Endothelial cell of umbilical vein (primary cell): Measurements from ENCODE around the gene CORO6.

Experiments
- CTCF ChIP-seq, 2 donors: IDR thresholded peaks; 1 replicate in 1 of 2; 2 replicates in 1 of 2; pipeline ENCODE4 v1.5.1; 2011; ENCODE audit warnings: low read length in 2 of 2, mild to moderate bottlenecking in 2 of 2, moderate library complexity in 2 of 2, control low read depth in 1 of 2, inconsistent platforms in 1 of 2, low read depth in 1 of 2; ENCODE audit not compliant: insufficient read depth in 1 of 2; ENCODE audit errors: extremely low read depth in 1 of 2
- EZH2 ChIP-seq: IDR thresholded peaks from 2 replicates; pipeline ENCODE4 v1.6.1; 2012; ENCODE audit warnings: borderline replicate concordance, low read depth, mild to moderate bottlenecking, moderate library complexity, low read length, inconsistent platforms; ENCODE audit not compliant: severe bottlenecking
- GATA2 ChIP-seq: IDR thresholded peaks from 2 replicates; pipeline ENCODE4 v1.7.0; 2011; ENCODE audit warnings: low read depth, mild to moderate bottlenecking, moderate library complexity, mixed read lengths, low read length; ENCODE audit not compliant: insufficient read length, insufficient read depth
- JUN ChIP-seq: IDR thresholded peaks from 2 replicates; pipeline ENCODE4 v1.6.1; 2011; ENCODE audit warnings: borderline replicate concordance, low read depth; ENCODE audit not compliant: insufficient read length, insufficient read depth
- MAX ChIP-seq: IDR thresholded peaks from 2 replicates; pipeline ENCODE4 v1.6.1; 2011; ENCODE audit not compliant: insufficient read depth, insufficient read length
- MYC ChIP-seq: IDR thresholded peaks from one replicate; pipeline ENCODE4 v1.6.1; 2011; ENCODE audit warnings: mild to moderate bottlenecking, low read depth, low read length
- POLR2A ChIP-seq: IDR thresholded peaks from 2 replicates; pipeline ENCODE4 v1.6.1; 2012; ENCODE audit warnings: low read depth, mild to moderate bottlenecking, control low read depth, low read length
- POLR2AphosphoS5 ChIP-seq: IDR thresholded peaks from 2 replicates; pipeline ENCODE4 v1.6.1; 2012; ENCODE audit warnings: low read depth, mild to moderate bottlenecking, control low read depth, low read length, moderate library complexity; ENCODE audit not compliant: insufficient read depth

GRCh38 chr17:29591737-29592608 lies 30.7 kb downstream of the CORO6 start:
- TF ChIP-seq CTCF (IDR thresholded peaks at IDR 0.05; ENCODE audit: extremely low read depth in 1 of 2, insufficient read depth in 1 of 2, low read depth in 1 of 2, low read length in 2 of 2) (peak; percentile 99 to 100), JUN (no peak), POLR2A (no peak), EZH2 (no peak), GATA2 (no peak), POLR2AphosphoS5 (peak; percentile 36), MAX (no peak), MYC (peak; percentile 12)
